ENCODE data around the gene SLC6A8.

DNA sequence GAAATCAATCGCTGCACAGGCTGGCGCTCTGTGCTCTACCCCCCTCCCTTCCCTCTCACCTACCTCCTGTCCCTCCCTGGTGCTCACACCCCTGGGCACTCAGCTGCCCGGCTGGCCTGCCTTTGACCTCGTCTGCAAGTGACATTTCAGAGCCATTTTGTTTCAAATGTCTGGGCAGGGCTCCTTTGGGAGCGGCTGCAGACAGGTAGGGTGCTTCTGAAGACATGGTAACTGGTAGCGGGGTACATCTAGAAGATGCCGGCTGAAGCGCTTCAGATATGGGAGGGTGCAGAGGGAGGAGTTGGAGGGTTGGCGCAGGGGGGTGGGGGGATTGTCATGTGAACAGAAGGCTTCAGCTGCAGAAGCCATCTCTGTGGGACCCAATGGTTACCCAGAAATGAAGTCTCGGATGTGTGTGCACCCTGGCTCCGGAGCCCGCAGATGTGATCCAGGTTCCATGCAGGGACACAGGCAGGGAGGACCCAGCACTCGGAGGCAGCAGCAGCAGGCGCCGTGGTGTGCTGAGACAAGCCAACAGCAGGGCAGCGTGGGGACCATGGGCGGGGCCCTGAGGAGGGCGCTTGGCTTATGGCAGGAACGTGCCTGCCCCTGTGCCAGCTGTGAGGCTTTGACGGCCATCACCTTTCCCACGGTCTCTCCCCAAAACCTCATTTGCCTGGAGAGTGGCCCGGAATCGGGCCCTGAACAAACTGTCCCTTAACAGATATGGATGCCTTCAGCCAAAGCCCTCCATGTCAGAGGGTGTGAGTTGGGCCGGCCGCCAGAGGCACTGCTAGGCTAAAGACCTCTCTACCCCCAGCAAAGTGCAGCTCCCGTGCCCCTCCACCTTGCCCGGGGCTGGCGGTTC, 48.3 kb upstream of the SLC6A8 start:
- TF ChIP-seq, protein P1, sequence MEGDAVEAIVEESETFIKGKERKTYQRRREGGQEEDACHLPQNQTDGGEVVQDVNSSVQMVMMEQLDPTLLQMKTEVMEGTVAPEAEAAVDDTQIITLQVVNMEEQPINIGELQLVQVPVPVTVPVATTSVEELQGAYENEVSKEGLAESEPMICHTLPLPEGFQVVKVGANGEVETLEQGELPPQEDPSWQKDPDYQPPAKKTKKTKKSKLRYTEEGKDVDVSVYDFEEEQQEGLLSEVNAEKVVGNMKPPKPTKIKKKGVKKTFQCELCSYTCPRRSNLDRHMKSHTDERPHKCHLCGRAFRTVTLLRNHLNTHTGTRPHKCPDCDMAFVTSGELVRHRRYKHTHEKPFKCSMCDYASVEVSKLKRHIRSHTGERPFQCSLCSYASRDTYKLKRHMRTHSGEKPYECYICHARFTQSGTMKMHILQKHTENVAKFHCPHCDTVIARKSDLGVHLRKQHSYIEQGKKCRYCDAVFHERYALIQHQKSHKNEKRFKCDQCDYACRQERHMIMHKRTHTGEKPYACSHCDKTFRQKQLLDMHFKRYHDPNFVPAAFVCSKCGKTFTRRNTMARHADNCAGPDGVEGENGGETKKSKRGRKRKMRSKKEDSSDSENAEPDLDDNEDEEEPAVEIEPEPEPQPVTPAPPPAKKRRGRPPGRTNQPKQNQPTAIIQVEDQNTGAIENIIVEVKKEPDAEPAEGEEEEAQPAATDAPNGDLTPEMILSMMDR (IDR thresholded peaks at IDR 0.05; ENCODE audit: insufficient read depth, low read depth, low read length) = no peak
- no peak for TF ChIP-seq EZH2 (IDR thresholded peaks at IDR 0.05; ENCODE audit: insufficient read depth, low read length)
